GM18858 (cell line): ENCODE results near the gene HNRNPM.

Experiments used
- ATAC-seq: cut with Tn5 transposase; IDR thresholded peaks from one replicate; pipeline ENCODE4 v1.9.1; 2021; ENCODE audit not compliant: unreplicated experiment

The HNRNPM gene

GRCh38 chr19:8536282-8536681 lies 91.5 kb downstream of the HNRNPM start:
- ATAC-seq, result no peak

- no peak for ATAC-seq
Measured at GRCh38 chr19:8537099-8537498, 92.3 kb downstream of the HNRNPM start.
